Measurements from ENCODE around the gene CALN1.

DNA sequence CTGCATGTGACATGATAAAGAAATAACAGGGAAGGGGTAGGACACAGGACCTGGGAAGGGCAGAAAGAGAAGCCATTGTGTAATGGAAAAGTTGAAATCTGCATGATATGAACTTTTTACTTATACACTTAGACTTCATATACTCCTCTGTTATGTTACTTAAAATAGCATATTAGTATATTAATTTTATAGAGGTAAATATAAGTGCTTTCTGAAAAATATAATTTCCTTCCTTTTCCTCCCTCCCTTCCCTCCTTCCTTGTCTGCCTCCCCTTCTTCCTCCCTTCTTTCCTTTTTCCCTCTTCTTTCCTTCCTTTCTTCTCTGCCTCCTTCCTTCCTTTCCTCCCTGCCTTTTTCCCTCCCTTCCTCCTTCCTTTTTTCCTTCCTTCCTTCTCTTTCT lies 363.7 kb downstream of the CALN1 start:
- no peak for TF ChIP-seq POLR2A (IDR thresholded peaks at IDR 0.05)
- TF ChIP-seq, protein P1, sequence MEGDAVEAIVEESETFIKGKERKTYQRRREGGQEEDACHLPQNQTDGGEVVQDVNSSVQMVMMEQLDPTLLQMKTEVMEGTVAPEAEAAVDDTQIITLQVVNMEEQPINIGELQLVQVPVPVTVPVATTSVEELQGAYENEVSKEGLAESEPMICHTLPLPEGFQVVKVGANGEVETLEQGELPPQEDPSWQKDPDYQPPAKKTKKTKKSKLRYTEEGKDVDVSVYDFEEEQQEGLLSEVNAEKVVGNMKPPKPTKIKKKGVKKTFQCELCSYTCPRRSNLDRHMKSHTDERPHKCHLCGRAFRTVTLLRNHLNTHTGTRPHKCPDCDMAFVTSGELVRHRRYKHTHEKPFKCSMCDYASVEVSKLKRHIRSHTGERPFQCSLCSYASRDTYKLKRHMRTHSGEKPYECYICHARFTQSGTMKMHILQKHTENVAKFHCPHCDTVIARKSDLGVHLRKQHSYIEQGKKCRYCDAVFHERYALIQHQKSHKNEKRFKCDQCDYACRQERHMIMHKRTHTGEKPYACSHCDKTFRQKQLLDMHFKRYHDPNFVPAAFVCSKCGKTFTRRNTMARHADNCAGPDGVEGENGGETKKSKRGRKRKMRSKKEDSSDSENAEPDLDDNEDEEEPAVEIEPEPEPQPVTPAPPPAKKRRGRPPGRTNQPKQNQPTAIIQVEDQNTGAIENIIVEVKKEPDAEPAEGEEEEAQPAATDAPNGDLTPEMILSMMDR (IDR thresholded peaks at IDR 0.05), result no peak

Data from heart left ventricle (tissue), 13 donors.